Astrocyte (in vitro differentiated cells and primary cell): ENCODE measurements around the gene CLMN. TPM values are rescaled to one million over a fixed set of nuclear protein-coding genes. Genes with fewer than 3 reads are reported as not detected.

Experiments
- DNase-seq: peaks from one replicate; pipeline ENCODE4 v3.0.0-alpha.2; 2010; ENCODE audit warnings: low read depth
- FAIRE-seq: peaks from 2 replicates; lab custom pipeline; 2011; peaks lifted over from hg19 to GRCh38; lab: Jason Lieb, UNC
- H2AFZ ChIP-seq: 2 replicates; pipeline ENCODE4 v1.6.0; 2012; ENCODE audit warnings: low read depth, low read length, inconsistent platforms
- H3K27ac ChIP-seq: 2 replicates; pipeline ENCODE4 v1.5.1; 2011; ENCODE audit warnings: low read depth, low read length, inconsistent platforms
- H3K27me3 ChIP-seq: 2 replicates; pipeline ENCODE4 v1.6.0; 2011; ENCODE audit warnings: low read length, inconsistent platforms; ENCODE audit not compliant: insufficient read depth
- H3K36me3 ChIP-seq: 2 replicates; pipeline ENCODE4 v1.5.1; 2011; ENCODE audit warnings: low read length, inconsistent platforms; ENCODE audit not compliant: insufficient read depth
- H3K4me1 ChIP-seq: 2 replicates; pipeline ENCODE4 v1.5.1; 2011; ENCODE audit warnings: low read length, inconsistent platforms; ENCODE audit not compliant: insufficient read depth
- H3K4me2 ChIP-seq: 2 replicates; pipeline ENCODE4 v1.6.0; 2012; ENCODE audit warnings: low read length, inconsistent platforms
- H3K4me3 ChIP-seq: 2 replicates; pipeline ENCODE4 v1.5.1; 2011; ENCODE audit warnings: low read depth, mild to moderate bottlenecking, low read length, inconsistent platforms; ENCODE audit not compliant: insufficient read depth
- H3K79me2 ChIP-seq: 2 replicates; pipeline ENCODE4 v1.6.0; 2012; ENCODE audit warnings: mild to moderate bottlenecking, low read length, inconsistent platforms; ENCODE audit not compliant: insufficient read depth
- H3K9ac ChIP-seq: 2 replicates; pipeline ENCODE4 v1.6.0; 2012; ENCODE audit warnings: mild to moderate bottlenecking, low read length, inconsistent platforms
- H3K9me3 ChIP-seq: 2 replicates; pipeline ENCODE4 v1.5.1; 2012; ENCODE audit warnings: low read depth, mild to moderate bottlenecking, low read length, inconsistent platforms; ENCODE audit not compliant: insufficient read depth
- H4K20me1 ChIP-seq: 2 replicates; pipeline ENCODE4 v1.6.0; 2012; ENCODE audit warnings: low read length, inconsistent platforms; ENCODE audit not compliant: insufficient read depth
- H3K27ac Mint-ChIP-seq: one replicate; pipeline ENCODE4 v1.8.0; 2021; ENCODE audit warnings: mild to moderate bottlenecking, mixed read lengths; ENCODE audit not compliant: unreplicated experiment
- H3K27me3 Mint-ChIP-seq: one replicate; pipeline ENCODE4 v1.8.0; 2021; ENCODE audit warnings: low read depth, mixed read lengths; ENCODE audit not compliant: unreplicated experiment
- H3K36me3 Mint-ChIP-seq: one replicate; pipeline ENCODE4 v1.8.0; 2021; ENCODE audit warnings: low read depth, mixed read lengths; ENCODE audit not compliant: unreplicated experiment
- H3K4me1 Mint-ChIP-seq: one replicate; pipeline ENCODE4 v1.8.0; 2021; ENCODE audit warnings: low read depth, mixed read lengths; ENCODE audit not compliant: unreplicated experiment
- H3K4me3 Mint-ChIP-seq: one replicate; pipeline ENCODE4 v1.8.0; 2021; ENCODE audit warnings: mild to moderate bottlenecking, moderate library complexity, mixed read lengths; ENCODE audit not compliant: unreplicated experiment
- H3K9me3 Mint-ChIP-seq: one replicate; pipeline ENCODE4 v1.8.0; 2021; ENCODE audit warnings: mild to moderate bottlenecking, mixed read lengths; ENCODE audit not compliant: unreplicated experiment
- EZH2 ChIP-seq: IDR thresholded peaks from 2 replicates; pipeline ENCODE4 v1.6.1; 2012; ENCODE audit warnings: mild to moderate bottlenecking, low read length, inconsistent platforms; ENCODE audit not compliant: insufficient read depth
- total RNA-seq: library from RNA; stranded (reverse); gene quantifications from 2 replicates; pipeline ENCODE4 v1.2.1, GENCODE V29; 2021
- TF ChIP-seq, protein P1 (sequence below): IDR thresholded peaks from 2 replicates; pipeline ENCODE4 v1.5.1; 2011; ENCODE audit warnings: low read depth, mild to moderate bottlenecking, inconsistent platforms, low read length, moderate library complexity; ENCODE audit not compliant: insufficient read depth

Gene CLMN
- total RNA-seq, 1 donor from 2014 or later = 14.0 TPM

- Mint-ChIP-seq H3K27ac (peak overlapping the region; percentile 97), H3K4me3 (peak overlapping the region; percentile 5), H3K27me3 (no peaks in the 10 kb centered on the region), H3K9me3 (peaks cover 3% of the 10 kb centered on the region), H3K4me1 (peaks cover 33% of the 10 kb centered on the region), H3K36me3 (no peaks in the 10 kb centered on the region)
- no peak overlapping the region for H3K4me3 ChIP-seq
- H3K4me1 ChIP-seq = peaks cover 36% of the 10 kb centered on the region
- H3K27ac ChIP-seq = peak overlapping the region; percentile 88
- DNase-seq (peak; percentile 99), FAIRE-seq (peak; percentile 85)
- no peaks in the 10 kb centered on the region for H3K9me3 ChIP-seq
- no peaks in the 10 kb centered on the region for H3K36me3 ChIP-seq
- no peaks in the 10 kb centered on the region for H3K27me3 ChIP-seq
- H3K9ac ChIP-seq = peak overlapping the region; percentile 67
- no peak for TF ChIP-seq EZH2
- TF ChIP-seq, protein P1, sequence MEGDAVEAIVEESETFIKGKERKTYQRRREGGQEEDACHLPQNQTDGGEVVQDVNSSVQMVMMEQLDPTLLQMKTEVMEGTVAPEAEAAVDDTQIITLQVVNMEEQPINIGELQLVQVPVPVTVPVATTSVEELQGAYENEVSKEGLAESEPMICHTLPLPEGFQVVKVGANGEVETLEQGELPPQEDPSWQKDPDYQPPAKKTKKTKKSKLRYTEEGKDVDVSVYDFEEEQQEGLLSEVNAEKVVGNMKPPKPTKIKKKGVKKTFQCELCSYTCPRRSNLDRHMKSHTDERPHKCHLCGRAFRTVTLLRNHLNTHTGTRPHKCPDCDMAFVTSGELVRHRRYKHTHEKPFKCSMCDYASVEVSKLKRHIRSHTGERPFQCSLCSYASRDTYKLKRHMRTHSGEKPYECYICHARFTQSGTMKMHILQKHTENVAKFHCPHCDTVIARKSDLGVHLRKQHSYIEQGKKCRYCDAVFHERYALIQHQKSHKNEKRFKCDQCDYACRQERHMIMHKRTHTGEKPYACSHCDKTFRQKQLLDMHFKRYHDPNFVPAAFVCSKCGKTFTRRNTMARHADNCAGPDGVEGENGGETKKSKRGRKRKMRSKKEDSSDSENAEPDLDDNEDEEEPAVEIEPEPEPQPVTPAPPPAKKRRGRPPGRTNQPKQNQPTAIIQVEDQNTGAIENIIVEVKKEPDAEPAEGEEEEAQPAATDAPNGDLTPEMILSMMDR = no peak
- H3K79me2 ChIP-seq = no peaks in the 10 kb centered on the region
- no peak overlapping the region for H2AFZ ChIP-seq
- H4K20me1 ChIP-seq = no peaks in the 10 kb centered on the region
- H3K4me2 ChIP-seq = peak overlapping the region; percentile 68
These were observed 54.3 kb downstream of the CLMN start for GRCh38 chr14:95265106-95266094.

DNA sequence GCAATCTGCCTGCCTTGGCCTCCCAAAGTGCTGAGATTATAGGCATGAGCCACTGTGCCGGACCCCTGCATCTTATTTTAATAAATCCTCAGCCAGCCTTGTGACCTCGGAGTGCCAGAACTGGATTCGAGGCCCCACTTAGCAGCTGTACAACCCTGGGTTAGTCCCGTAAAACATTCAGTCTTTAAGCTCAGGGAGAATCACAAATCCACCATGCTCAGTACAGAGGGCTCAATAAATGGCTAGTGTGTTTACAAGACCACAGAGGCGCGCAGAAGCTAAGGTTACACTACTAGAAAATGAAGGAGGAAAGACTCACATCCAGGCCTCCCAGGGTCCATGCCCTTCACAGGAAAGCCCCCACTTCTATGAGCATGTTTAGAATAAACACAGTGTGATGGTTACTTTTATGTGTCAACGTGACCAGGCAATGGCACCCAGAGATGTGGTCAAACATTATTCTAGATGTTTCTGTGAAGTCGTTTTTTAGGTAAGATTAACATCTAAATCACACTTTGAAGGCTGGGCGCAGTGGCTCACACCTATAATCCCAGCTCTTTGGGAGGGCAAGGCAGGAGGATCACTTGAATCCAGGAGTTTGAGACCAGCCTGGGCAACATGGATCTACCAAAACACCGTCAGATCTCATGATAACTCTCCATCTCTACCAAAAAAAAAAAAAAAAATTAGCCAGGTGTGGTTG, 55.3 kb downstream of the CLMN start:
- DNase-seq (no peak), FAIRE-seq (no peak)
- Histone ChIP-seq H3K4me1 (peaks cover 42% of the 10 kb centered on the region), H3K27me3 (no peaks in the 10 kb centered on the region), H2AFZ (no peak overlapping the region), H3K36me3 (no peaks in the 10 kb centered on the region), H3K79me2 (no peaks in the 10 kb centered on the region), H3K4me2 (peak overlapping the region; percentile 68), H4K20me1 (no peaks in the 10 kb centered on the region), H3K9ac (no peak overlapping the region), H3K9me3 (no peaks in the 10 kb centered on the region), H3K4me3 (no peak overlapping the region), H3K27ac (peak overlapping the region; percentile 62)
- Mint-ChIP-seq H3K9me3 (peaks cover 3% of the 10 kb centered on the region), H3K27ac (peak overlapping the region; percentile 80), H3K4me3 (no peak overlapping the region), H3K36me3 (no peaks in the 10 kb centered on the region), H3K4me1 (peaks cover 35% of the 10 kb centered on the region), H3K27me3 (no peaks in the 10 kb centered on the region)
- TF ChIP-seq EZH2 = no peak
- TF ChIP-seq, protein P1 = no peak
